Adrenal gland (tissue), 5 donors: ENCODE measurements around the gene CT45A10.

Experiments
- CTCF ChIP-seq, 6 experiments: fragments of 450-650 bp in 4 of 6; fragments of 200-600 bp in 2 of 6; sonication (generic) in 1 of 6; IDR thresholded peaks; 1 replicate in 5 of 6; 2 replicates in 1 of 6; pipeline versions ENCODE4 v1.5.1 to v1.8.0; 2016 to 2021; ENCODE audit warnings: antibody characterized with exemption in 6 of 6, mild to moderate bottlenecking in 2 of 6, moderate library complexity in 1 of 6
- POLR2A ChIP-seq, 2 donors: fragments of 450-650 bp; IDR thresholded peaks; one replicate each; pipeline ENCODE4 v1.6.1; 2017; ENCODE audit warnings: antibody characterized with exemption in 2 of 2, mild to moderate bottlenecking in 2 of 2, moderate library complexity in 1 of 2
- donor health status: DM: no; HTN: no; CAD: no.

GRCh38 chrX:135927897-135928296 is 34.7 kb upstream of the CT45A10 start:
- no peak for TF ChIP-seq POLR2A (IDR thresholded peaks at IDR 0.05)
- no peak for TF ChIP-seq CTCF (IDR thresholded peaks at IDR 0.05)
